GM12801 (cell line): Measurements from ENCODE around the gene ADAMTS3.

ENCODE experiments used
- TF ChIP-seq, protein P1 (sequence below): IDR thresholded peaks from one replicate; pipeline ENCODE4 v1.5.1; 2011; ENCODE audit warnings: control low read depth; ENCODE audit not compliant: insufficient read length; ENCODE audit errors: extremely low read depth

The ADAMTS3 gene

GRCh38 chr4:72568959-72569718, at the start of gene ADAMTS3:
TSS of gene ADAMTS3 (minus strand) at chr4:72569221. CDS start at chr4:72568762, 459 bp downstream.
- TF ChIP-seq, protein P1, sequence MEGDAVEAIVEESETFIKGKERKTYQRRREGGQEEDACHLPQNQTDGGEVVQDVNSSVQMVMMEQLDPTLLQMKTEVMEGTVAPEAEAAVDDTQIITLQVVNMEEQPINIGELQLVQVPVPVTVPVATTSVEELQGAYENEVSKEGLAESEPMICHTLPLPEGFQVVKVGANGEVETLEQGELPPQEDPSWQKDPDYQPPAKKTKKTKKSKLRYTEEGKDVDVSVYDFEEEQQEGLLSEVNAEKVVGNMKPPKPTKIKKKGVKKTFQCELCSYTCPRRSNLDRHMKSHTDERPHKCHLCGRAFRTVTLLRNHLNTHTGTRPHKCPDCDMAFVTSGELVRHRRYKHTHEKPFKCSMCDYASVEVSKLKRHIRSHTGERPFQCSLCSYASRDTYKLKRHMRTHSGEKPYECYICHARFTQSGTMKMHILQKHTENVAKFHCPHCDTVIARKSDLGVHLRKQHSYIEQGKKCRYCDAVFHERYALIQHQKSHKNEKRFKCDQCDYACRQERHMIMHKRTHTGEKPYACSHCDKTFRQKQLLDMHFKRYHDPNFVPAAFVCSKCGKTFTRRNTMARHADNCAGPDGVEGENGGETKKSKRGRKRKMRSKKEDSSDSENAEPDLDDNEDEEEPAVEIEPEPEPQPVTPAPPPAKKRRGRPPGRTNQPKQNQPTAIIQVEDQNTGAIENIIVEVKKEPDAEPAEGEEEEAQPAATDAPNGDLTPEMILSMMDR, result no peak

DNA sequence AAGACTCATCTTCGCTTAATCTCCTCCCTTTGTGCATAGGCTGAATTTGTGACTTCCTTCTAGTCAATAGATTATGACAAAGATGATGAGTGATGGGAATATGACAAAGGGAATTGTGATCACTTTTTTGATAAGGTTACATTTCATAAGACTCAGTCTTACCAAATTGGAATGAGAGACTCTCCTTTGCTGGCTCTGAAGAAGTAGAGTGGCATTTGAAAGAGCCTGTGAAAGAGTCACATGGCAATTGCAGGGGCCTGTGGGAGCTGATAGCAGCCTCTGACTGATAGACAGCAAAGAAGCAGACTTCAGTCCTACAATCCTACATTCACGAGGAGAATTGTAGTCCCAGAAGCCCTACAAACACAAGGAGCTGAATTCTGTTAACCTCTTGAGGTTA, 44.9 kb upstream of the ADAMTS3 start:
- TF ChIP-seq, protein P1, result no peak

DNA sequence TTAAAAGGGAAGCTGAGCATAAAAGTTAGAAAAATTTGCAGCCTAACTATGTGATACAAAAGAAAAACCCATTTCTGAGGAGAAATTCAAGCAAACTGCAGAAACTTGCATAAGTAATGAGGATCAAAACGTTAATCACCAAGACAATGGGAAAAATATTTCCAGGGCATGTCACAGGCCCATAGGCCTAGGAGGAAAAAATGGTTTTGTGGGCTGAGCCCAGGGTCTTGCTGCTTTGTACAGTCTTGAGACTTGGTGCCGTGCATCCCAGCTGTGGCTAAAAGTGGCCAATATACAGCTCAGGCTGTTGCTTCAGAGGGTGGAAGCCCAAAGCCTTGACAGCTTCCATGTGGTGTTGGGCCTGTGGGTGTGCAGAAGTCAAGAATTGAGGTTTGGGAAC, 37.7 kb upstream of the ADAMTS3 start:
- TF ChIP-seq, protein P1, result no peak

DNA sequence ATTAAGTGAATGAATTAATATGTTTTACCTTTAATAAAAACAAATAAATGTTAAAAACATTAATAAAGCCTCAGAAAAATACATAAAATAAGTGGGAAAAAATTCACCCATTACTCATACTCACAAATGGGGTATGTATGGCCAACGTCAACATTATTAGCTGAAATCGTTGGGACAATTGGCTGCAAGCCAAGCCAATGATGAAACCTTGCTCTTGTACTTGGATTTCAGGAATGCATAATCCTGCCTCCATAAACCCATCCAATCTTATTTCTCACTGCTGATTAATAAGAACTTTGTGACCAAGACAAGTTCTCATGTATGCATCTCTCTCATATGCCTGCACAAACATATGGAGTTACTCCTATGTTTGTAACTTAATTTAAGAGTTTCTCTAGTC, 35.3 kb upstream of the ADAMTS3 start:
- TF ChIP-seq, protein P1, result no peak

DNA sequence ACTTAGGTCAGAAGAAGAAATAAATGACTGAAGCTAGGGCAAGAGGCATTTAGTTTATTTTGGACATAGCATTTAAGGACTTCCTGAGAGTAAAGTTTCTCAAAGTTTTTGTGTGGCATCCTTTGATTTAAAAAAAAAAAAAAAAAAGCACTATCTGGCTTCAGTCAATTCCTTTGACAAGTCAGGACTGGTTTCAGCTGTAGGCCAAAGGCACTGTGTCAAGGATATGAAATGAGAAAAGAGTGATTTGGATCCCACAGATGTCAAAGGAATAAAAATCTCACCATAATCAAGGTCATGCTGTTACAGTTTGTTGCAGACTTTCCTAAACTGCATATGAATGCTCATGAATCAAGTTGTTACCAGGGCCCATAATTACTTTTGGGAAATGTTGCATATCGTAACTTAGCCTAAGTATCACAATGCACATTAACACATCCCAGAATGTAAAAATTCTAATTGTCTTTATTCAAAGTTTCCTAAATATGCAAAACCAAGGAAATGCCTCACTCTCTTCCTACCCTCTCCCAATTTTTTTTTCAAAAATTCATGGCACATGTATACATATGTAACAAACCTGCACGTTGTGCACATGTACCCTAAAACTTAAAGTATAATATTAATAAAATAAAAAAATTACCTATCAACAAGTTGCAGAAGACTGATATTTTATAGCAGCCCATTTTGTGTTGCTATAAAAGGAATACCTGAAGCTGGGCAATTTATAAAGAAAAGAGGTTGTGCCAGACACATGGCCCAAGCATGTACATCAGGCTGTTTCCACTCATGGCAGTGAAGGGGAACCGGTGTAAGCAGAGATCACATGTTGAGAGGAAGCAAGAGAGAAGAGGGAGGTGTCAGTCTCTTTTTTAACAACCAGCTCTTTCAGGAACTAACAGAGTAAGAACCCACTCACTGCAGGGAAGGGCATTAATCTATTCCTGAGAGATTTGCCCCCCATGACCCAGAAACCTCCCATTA, 33.7 kb upstream of the ADAMTS3 start:
- TF ChIP-seq, protein P1, result no peak

- TF ChIP-seq, protein P1, result no peak
Observed at GRCh38 chr4:72591547-72592454, 22.8 kb upstream of the ADAMTS3 start.
